GM12865 (cell line): ENCODE data around the gene KHNYN.

Experiments used
- DNase-seq: peaks from one replicate; pipeline ENCODE4 v3.0.0; 2010; ENCODE audit warnings: low read depth
- H3K4me3 ChIP-seq: 2 replicates; pipeline ENCODE4 v1.5.1; 2011; ENCODE audit warnings: mild to moderate bottlenecking, low read depth, low read length, control low read depth
- CTCF ChIP-seq: IDR thresholded peaks from 2 replicates; pipeline ENCODE4 v1.5.1; 2011; ENCODE audit warnings: low read length, control low read depth, low read depth, inconsistent platforms; ENCODE audit not compliant: insufficient read depth; ENCODE audit errors: missing control alignments

The KHNYN gene

GRCh38 chr14:24430682-24431568 lies 1.2 kb downstream of the KHNYN start:
- peak overlapping the region; percentile 66 for H3K4me3 ChIP-seq
- TF ChIP-seq CTCF: no peak
- peak; percentile 85 for DNase-seq

GRCh38 chr14:24431569-24432258 lies 2.0 kb downstream of the KHNYN start:
- peak; percentile 96 for DNase-seq
- peak overlapping the region; percentile 66 for H3K4me3 ChIP-seq
- TF ChIP-seq CTCF: peak; percentile 99

- no peak for DNase-seq
- H3K4me3 ChIP-seq: no peak overlapping the region
- TF ChIP-seq CTCF: no peak
Measured at GRCh38 chr14:24432259-24433131, 2.7 kb downstream of the KHNYN start.

GRCh38 chr14:24434036-24434435 lies 4.3 kb downstream of the KHNYN start:
- no peak overlapping the region for H3K4me3 ChIP-seq
- no peak for DNase-seq
- TF ChIP-seq CTCF: no peak

- TF ChIP-seq CTCF: no peak
- no peak for DNase-seq
- no peak overlapping the region for H3K4me3 ChIP-seq
Measured at GRCh38 chr14:24434676-24435075, 4.9 kb downstream of the KHNYN start.

- no peak overlapping the region for H3K4me3 ChIP-seq
- DNase-seq: no peak
- no peak for TF ChIP-seq CTCF
Measured at GRCh38 chr14:24435192-24435810, 5.5 kb downstream of the KHNYN start.
